Cerebellar cortex (tissue), 1 donor: ENCODE measurements around the gene TAS2R41.
"Not testable (repeated sequence)": the region's sequence is repeated elsewhere in the genome, so short reads cannot be mapped to it uniquely, and the experiment has no call there.

ENCODE experiments used
- DNase-seq: peaks from one replicate; pipeline ENCODE4 v3.0.0-alpha.2; 2015; ENCODE audit warnings: low spot score

The TAS2R41 gene

GRCh38 chr7:143518941-143519340 is 41.3 kb downstream of the TAS2R41 start:
- DNase-seq, result no peak

DNA sequence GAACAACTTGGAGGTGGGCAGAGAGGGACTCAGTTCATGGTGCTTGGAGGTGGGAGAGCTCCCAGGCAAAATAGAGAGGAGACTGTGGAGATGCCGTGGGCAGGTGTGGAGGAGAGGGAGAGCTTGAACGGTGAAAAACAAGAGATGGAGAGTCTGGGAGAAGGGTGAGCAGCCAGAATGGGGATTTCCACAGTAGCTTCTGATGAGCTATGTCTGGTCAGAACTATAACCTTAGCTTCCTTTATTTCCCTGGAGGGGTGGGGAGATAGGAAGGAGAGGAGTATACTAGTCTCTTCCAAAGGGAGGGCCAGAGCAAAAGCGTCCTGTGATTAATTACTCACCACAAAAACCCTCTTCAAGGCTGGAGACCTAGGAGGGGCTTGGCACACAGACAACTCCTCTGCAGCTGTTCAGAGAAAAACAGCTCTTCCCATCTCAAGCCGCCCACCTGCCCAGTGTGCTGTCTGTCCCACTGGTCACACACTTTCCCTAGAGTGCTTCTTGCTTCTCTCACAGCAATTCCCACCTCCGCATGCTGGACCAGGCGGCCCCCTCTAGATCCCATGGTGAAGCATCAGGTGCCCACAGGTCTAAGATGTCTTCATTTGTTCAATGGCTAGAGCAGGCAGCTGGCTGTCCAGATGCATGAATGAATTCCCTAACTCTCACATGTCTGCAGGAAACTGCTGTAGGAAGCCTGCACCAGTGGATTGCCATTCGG is 41.9 kb downstream of the TAS2R41 start:
- DNase-seq, result no peak

- DNase-seq, result not testable (repeated sequence)
Observed at GRCh38 chr7:143522309-143522916, 44.7 kb downstream of the TAS2R41 start.
